NCI-H2107 treated with DMSO at 0.1 percent for 48 hours (cell line): ENCODE results near the gene LIN28B.
A peak's percentile ranks its signal among the peaks of the same experiment; 100 is the strongest.

Experiments
- DNase-seq: peaks from one replicate; lab custom pipeline; 2025; ENCODE audit not compliant: unreplicated experiment; lab: John Stamatoyannopoulos, UW

LIN28B gene

GRCh38 chr6:105108631-105109262 lies 151.8 kb downstream of the LIN28B start:
- DNase-seq: no peak

GRCh38 chr6:105109955-105110895 lies 153.3 kb downstream of the LIN28B start:
- DNase-seq: no peak

GRCh38 chr6:105111105-105111504 lies 154.2 kb downstream of the LIN28B start:
- DNase-seq: no peak

- DNase-seq: no peak
Observed at GRCh38 chr6:105111871-105112270, 155.0 kb downstream of the LIN28B start.

GRCh38 chr6:105112577-105112976 lies 155.7 kb downstream of the LIN28B start:
- no peak for DNase-seq

- no peak for DNase-seq
Observed at GRCh38 chr6:105113422-105113821, 156.5 kb downstream of the LIN28B start.

- DNase-seq: no peak
Observed at GRCh38 chr6:105116150-105116549, 159.2 kb downstream of the LIN28B start.

- DNase-seq: no peak
Observed at GRCh38 chr6:105120570-105120969, 163.7 kb downstream of the LIN28B start.

- DNase-seq: peak; percentile 66
Observed at GRCh38 chr6:105121981-105122380, 165.1 kb downstream of the LIN28B start.

- DNase-seq: no peak
Observed at GRCh38 chr6:105122717-105123116, 165.8 kb downstream of the LIN28B start.
